Chondrocyte (in vitro differentiated cells): ENCODE results near the gene BRD2. TPM values are rescaled to one million over a fixed set of nuclear protein-coding genes. Genes with fewer than 3 reads are reported as not detected.

ENCODE experiments used
- DNase-seq: peaks from one replicate; pipeline ENCODE4 v3.0.0; 2021; ENCODE audit warnings: mixed read lengths, low spot score
- H3K27ac Mint-ChIP-seq: one replicate; pipeline ENCODE4 v1.8.0; 2021; ENCODE audit warnings: mild to moderate bottlenecking, moderate library complexity, mixed read lengths; ENCODE audit not compliant: unreplicated experiment
- H3K27me3 Mint-ChIP-seq: 2 replicates; pipeline ENCODE4 v1.8.0; 2021; ENCODE audit warnings: low read depth, mixed read lengths
- H3K36me3 Mint-ChIP-seq: 2 replicates; pipeline ENCODE4 v1.8.0; 2021; ENCODE audit warnings: low read depth, mixed read lengths
- H3K4me1 Mint-ChIP-seq: 2 replicates; pipeline ENCODE4 v1.8.0; 2021; ENCODE audit warnings: low read depth, mild to moderate bottlenecking, mixed read lengths
- H3K4me3 Mint-ChIP-seq: one replicate; pipeline ENCODE4 v1.8.0; 2021; ENCODE audit warnings: mild to moderate bottlenecking, moderate library complexity, mixed read lengths; ENCODE audit not compliant: unreplicated experiment
- H3K9me3 Mint-ChIP-seq: 2 replicates; pipeline ENCODE4 v1.8.0; 2021; ENCODE audit warnings: low read depth, mixed read lengths
- total RNA-seq: library from RNA; stranded (reverse); gene quantifications from 3 replicates; pipeline ENCODE4 v1.2.1, GENCODE V29; 2021
- TF ChIP-seq, protein P1 (sequence below): fragments of 200-600 bp; sonication (generic); IDR thresholded peaks from 2 replicates; pipeline ENCODE4 v1.5.0; 2021; ENCODE audit warnings: antibody characterized with exemption, mild to moderate bottlenecking, moderate library complexity

The BRD2 gene
- total RNA-seq, 1 donor from 2014 or later, result 150 TPM

DNA sequence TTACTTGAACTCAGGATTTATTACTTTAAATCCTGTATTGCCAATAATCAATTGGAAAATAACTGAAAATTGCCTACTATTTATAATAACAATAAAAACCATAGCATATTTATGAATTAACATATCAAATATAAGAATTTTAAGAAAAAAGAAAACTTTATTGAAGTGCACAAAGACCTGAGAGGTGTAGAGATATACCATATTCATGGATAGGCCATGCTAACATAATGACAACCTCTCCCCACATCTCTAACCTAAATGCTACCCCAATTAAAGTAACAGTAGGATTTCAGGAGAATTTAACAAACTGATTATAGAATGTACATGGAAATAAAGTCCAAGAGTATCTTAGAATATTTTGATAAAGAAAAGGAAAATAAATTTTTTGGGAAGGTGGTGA, 22.4 kb upstream of the BRD2 start:
- no peak overlapping the region for H3K4me3 Mint-ChIP-seq
- no peaks in the 10 kb centered on the region for H3K36me3 Mint-ChIP-seq
- peaks cover 21% of the 10 kb centered on the region for H3K27me3 Mint-ChIP-seq
- TF ChIP-seq, protein P1, sequence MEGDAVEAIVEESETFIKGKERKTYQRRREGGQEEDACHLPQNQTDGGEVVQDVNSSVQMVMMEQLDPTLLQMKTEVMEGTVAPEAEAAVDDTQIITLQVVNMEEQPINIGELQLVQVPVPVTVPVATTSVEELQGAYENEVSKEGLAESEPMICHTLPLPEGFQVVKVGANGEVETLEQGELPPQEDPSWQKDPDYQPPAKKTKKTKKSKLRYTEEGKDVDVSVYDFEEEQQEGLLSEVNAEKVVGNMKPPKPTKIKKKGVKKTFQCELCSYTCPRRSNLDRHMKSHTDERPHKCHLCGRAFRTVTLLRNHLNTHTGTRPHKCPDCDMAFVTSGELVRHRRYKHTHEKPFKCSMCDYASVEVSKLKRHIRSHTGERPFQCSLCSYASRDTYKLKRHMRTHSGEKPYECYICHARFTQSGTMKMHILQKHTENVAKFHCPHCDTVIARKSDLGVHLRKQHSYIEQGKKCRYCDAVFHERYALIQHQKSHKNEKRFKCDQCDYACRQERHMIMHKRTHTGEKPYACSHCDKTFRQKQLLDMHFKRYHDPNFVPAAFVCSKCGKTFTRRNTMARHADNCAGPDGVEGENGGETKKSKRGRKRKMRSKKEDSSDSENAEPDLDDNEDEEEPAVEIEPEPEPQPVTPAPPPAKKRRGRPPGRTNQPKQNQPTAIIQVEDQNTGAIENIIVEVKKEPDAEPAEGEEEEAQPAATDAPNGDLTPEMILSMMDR, result no peak
- peaks cover under 1% of the 10 kb centered on the region for H3K4me1 Mint-ChIP-seq
- no peaks in the 10 kb centered on the region for H3K9me3 Mint-ChIP-seq
- no peak for DNase-seq
- H3K27ac Mint-ChIP-seq, result no peak overlapping the region

DNA sequence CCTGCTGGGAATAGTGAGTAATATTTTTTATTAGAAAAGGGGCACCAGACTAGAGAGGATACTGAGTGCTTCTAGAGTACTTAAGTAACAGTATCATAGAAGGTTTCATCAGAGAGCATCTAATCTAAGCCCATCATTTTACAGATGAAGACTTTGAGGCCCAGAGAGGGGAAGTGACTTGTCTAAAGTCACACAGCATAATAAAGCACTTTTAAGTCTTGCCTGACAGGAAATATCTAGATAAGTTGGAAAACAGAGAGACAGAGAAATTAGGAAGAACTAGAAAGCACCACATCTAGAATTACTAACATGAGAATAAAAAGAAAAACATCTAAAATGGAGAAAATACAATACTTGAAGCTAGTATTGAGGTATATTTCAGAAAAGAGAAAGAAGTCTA, 21.5 kb upstream of the BRD2 start:
- no peak for DNase-seq
- no peaks in the 10 kb centered on the region for H3K36me3 Mint-ChIP-seq
- H3K27me3 Mint-ChIP-seq, result peaks cover 19% of the 10 kb centered on the region
- H3K4me1 Mint-ChIP-seq, result no peaks in the 10 kb centered on the region
- H3K9me3 Mint-ChIP-seq, result no peaks in the 10 kb centered on the region
- H3K27ac Mint-ChIP-seq, result no peak overlapping the region
- no peak overlapping the region for H3K4me3 Mint-ChIP-seq
- TF ChIP-seq, protein P1, result no peak

DNA sequence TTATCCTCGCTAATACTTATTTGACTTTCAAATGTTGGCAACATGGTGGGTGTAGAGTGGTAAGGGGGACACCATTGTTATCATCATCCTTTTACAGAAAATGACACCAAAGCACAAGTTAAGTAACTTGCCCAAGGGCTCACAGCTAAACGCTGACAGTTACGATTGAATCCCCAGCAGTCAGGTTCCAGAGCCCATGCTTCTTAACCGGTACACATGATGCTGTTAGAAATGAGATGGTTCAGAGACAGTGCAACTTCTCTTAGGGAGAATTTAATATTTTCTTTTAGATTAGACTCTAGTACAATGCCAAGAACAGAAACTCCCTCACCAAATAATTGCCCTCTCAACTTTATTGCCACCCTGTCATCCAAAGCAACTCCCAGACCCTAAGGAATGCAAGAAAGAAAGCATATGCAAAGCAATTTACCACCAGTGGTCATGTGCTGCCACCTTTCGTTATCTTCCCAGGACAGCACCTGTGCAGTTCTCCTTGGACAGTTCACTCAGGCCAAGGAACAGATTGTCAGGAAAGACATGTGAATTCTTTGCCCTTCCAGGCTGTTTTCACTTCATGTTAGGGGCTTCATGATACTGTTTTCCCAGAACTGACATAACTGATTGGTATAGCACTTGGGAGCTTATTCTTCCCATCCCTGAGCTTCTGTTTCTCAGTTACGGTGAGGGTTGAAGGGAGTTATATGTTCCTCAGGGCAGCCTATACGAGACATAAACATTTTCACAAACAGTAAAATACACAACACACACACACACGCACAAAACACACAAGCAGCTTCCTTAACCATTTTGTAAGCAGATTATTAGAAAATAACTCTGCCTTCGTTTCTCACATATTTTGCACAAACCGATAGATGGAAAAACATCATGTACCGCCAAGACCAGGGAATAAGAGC, 20.6 kb upstream of the BRD2 start:
- TF ChIP-seq, protein P1, result peak; percentile 75
- H3K4me3 Mint-ChIP-seq, result no peak overlapping the region
- no peaks in the 10 kb centered on the region for H3K36me3 Mint-ChIP-seq
- peaks cover 19% of the 10 kb centered on the region for H3K27me3 Mint-ChIP-seq
- no peak for DNase-seq
- no peak overlapping the region for H3K27ac Mint-ChIP-seq
- H3K9me3 Mint-ChIP-seq, result no peaks in the 10 kb centered on the region
- peaks cover 5% of the 10 kb centered on the region for H3K4me1 Mint-ChIP-seq

DNA sequence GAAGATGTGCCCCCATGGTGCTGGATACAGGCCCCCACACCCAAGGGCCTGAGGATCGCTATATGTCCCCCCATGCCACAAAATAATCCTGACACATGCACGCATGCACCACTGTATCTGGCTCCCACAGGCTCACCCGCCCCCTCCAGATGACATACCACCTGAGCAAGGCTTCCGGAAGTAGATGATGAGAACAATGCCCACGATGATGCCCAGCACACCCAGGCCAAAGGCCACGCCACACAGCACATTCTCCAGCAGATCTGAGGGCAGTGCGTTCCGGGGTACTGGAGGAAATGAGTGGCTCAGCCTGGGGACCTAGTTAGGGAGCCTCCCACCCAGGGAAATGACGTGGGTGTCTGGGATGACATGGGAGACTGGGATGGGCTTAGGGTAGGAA, 19.3 kb upstream of the BRD2 start:
- H3K4me3 Mint-ChIP-seq, result no peak overlapping the region
- TF ChIP-seq, protein P1, result no peak
- H3K4me1 Mint-ChIP-seq, result peaks cover 10% of the 10 kb centered on the region

DNA sequence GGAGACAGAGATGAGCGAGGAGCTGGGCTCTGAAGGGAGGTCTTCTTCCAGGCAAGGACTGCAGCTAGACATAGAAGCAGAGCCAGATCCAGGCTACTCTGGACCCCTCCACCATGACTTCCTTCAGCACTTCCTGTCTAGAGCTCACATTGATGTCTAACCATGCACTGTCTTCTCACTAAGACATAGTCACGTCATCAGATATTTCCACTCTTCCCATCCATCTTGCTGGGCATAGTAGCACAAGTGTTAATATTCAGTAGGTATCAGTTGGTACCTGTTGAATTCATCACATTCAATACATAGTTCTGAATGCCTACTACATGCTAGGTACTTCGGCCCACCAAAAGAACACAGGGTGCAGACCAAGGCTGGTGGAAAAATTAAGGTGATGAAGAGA, 18.4 kb upstream of the BRD2 start:
- Mint-ChIP-seq H3K36me3 (no peaks in the 10 kb centered on the region), H3K27ac (no peak overlapping the region), H3K4me3 (no peak overlapping the region), H3K9me3 (no peaks in the 10 kb centered on the region), H3K27me3 (peaks cover 7% of the 10 kb centered on the region), H3K4me1 (peaks cover 10% of the 10 kb centered on the region)
- TF ChIP-seq, protein P1, result no peak
- no peak for DNase-seq

More for the DNA sequence above, 19.3 kb upstream of the BRD2 start:
- DNase-seq, result no peak
- Mint-ChIP-seq H3K27me3 (peaks cover 10% of the 10 kb centered on the region), H3K36me3 (no peaks in the 10 kb centered on the region), H3K27ac (no peak overlapping the region), H3K9me3 (no peaks in the 10 kb centered on the region)
